ENCODE measurements around the gene TMED4. TPM values are rescaled to one million over a fixed set of nuclear protein-coding genes. Genes with fewer than 3 reads are reported as not detected.

The TMED4 gene
- polyA plus RNA-seq, 1 of the 3 experiments (the other 2 are of a cell fraction): 145 TPM

- peaks cover 0 to 1% of the 10 kb centered on the region in 2 experiments; a peak in 1 of 4 replicates for H3K4me1 ChIP-seq (ENCODE audit: control insufficient read depth in 1 of 2, insufficient read depth in 2 of 2, low read depth in 1 of 2, low read length in 1 of 2)
- POLR2A ChIA-PET: interaction anchor here (0.6 kb wide), 1 partner anchor 523 kb away, joined by 3 read pairs; the partner anchor contains the start of gene TBRG4
- H3K79me2 ChIP-seq (ENCODE audit: insufficient read depth): no peaks in the 10 kb centered on the region
- H3K4me3 ChIP-seq (ENCODE audit: low read depth in 2 of 2, low read length in 1 of 2): no peak overlapping the region; a peak in 1 of 4 replicates
- peaks cover under 1% of the 10 kb centered on the region for H3F3A ChIP-seq (replicated peaks; ENCODE audit: insufficient read depth)
- H3K9me2 ChIP-seq: no peaks in the 10 kb centered on the region
- 0 out of 4 replicates have a peak overlapping the region, but pooled peaks of 1 of the 2 experiments have one; percentile 10 for H3K27ac ChIP-seq (ENCODE audit: low read depth in 2 of 2, low read length in 1 of 2)
- TF ChIP-seq MEF2A (IDR thresholded peaks at IDR 0.05; ENCODE audit: borderline replicate concordance, low read depth): no peak
- TF ChIP-seq POLR2AphosphoS5 (IDR thresholded peaks at IDR 0.05; ENCODE audit: low read depth, low read length): no peak
- peak; percentile 98 for TF ChIP-seq CTCF (IDR thresholded peaks at IDR 0.05)
- TF ChIP-seq PBX3 (IDR thresholded peaks at IDR 0.05): peak; percentile 50; the same call in 1 of the 2 replicates
- TF ChIP-seq TEAD4 (IDR thresholded peaks at IDR 0.05; ENCODE audit: borderline replicate concordance, insufficient read depth): no peak
- peak; percentile 20; the same call in 1 of the 2 replicates for TF ChIP-seq GATA2 (CRISPR knock-in tag; IDR thresholded peaks at IDR 0.05)
- no peak for TF ChIP-seq EZH2phosphoT487 (IDR thresholded peaks at IDR 0.05; ENCODE audit: borderline replicate concordance, low read depth)
- no peak for TF ChIP-seq TAF1 (IDR thresholded peaks at IDR 0.05; ENCODE audit: borderline replicate concordance, low read depth, low read length)
- TF ChIP-seq RAD21 (IDR thresholded peaks at IDR 0.05; ENCODE audit: low read length): peak; percentile 96
- TF ChIP-seq TCF12 (IDR thresholded peaks at IDR 0.05): peak; percentile 68
- TF ChIP-seq SMC3 (IDR thresholded peaks at IDR 0.05; ENCODE audit: low read depth, low read length): peak; percentile 82
- TF ChIP-seq MXI1 (IDR thresholded peaks at IDR 0.05; ENCODE audit: low read depth, low read length): no peak
- TF ChIP-seq SIN3A (IDR thresholded peaks at IDR 0.05; ENCODE audit: borderline replicate concordance, low read depth, low read length): 0 out of 2 replicates have a peak, but pooled peaks have one; percentile 39
- DNase-seq: peak; percentile 43
- H3K4me2 ChIP-seq: no peak overlapping the region
- 27% methylated on average over 6 of the region's 6 CpGs for WGBS (ENCODE audit: low lambda C conversion rate)
- CTCF ChIA-PET: interaction anchor here (0.8 to 3.4 kb wide), 22 partner anchors 9 to 548 kb away, joined by 3 to 15 read pairs (median 3); partner anchors contain the start of genes DDX56 and PURB
- H3K9ac ChIP-seq: no peak overlapping the region
- H2AFZ ChIP-seq (ENCODE audit: low read depth): no peak overlapping the region
- H3K27me3 ChIP-seq (ENCODE audit: insufficient read depth): no peaks in the 10 kb centered on the region
- H4K20me1 ChIP-seq (ENCODE audit: insufficient read depth): no peaks in the 10 kb centered on the region
- H3K36me3 ChIP-seq (replicated peaks in 1 of 2; ENCODE audit: control insufficient read depth in 1 of 2, insufficient read depth in 2 of 2, low read length in 1 of 2): no peaks in the 10 kb centered on the region
- H3K9me3 ChIP-seq: no peaks in the 10 kb centered on the region
Measured at GRCh38 chr7:44587843-44588711, 6.0 kb upstream of the TMED4 start.

All from SK-N-SH (cell line).